KG1 (cell line): ENCODE results near the gene URM1.

Experiments
- DNase-seq: peaks from one replicate; lab custom pipeline; 2025; lab: John Stamatoyannopoulos, UW

The URM1 gene

DNA sequence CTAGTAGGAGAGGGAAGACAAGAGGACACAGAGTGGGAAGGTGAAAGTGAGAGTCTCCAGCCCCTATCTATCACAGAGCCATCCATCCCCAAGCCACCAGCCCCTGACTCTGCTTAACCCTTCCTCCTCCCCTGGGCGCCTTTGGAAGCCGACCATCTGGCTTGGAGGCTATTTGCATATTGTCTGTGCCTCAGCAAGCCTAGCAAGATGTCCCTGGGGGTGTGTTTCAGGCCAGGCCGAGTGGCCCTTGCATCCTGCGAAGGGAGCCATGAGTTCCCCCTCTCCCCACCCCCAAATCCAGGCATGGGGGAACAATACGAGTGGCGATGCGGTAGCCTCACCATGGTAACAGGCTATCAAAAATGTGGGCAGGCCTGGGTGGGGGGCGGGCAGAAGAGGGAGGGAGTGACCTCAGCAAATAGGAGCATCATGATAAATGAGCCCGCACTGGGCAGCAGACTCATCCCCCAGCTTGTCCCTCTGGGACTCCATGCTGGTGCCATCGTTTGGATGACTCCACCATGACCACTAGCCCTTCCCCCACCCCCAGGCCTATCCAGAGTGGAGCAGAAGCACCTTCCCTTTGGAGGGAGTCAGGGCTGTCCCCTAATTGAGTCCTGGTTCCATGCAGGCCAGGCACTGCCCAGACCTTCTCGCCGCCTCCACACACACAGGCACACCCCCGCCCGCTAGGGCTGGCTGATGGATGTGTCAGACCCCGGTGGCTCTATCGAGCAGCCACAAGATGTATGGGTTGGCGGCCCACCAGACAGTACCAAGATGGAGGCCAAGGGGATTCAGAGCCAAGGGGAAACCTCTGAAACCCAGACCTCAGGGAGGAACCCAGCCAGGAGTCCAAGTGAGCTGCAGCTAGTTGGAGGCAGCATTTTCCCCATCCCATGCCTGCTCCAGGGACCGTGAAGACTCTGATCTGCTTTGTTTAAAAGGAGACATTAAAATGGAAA is 14.6 kb downstream of the URM1 start:
- no peak for DNase-seq

- no peak for DNase-seq
Measured at GRCh38 chr9:128388150-128388549, 17.0 kb downstream of the URM1 start.

- no peak for DNase-seq
Measured at GRCh38 chr9:128389395-128390149, 18.4 kb downstream of the URM1 start.

DNA sequence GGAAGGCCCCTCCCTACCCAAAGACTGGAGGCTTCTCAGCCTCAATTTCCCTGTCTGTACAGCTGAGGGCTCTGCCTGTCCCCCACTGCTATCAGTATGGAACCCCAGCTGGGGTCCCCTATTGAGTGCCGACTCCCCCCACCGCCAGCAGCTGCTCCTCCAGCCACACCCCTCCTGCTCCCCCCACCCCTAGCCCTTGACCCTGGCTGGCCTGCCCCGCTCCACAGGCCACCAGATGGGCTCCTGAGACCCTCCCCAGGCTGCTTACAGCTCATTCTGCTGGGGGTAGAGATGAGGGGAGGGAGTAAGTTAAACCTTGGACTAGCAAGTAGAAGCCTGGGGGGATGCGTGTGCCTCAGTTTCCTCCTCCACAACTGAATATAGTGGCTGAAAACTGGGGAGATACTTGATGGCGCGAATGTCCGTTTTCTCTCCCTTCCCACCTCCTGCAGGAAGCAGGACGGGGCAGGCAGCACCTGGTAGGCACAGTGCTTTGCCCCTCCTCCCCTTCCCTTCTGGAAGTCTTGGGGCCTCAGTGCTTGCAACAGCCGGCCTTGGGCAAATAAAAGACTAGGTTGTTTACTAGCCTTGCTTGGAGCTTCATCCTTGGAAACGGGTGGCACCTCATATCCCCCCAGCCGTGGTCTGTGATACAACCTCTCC is 19.1 kb downstream of the URM1 start:
- DNase-seq = no peak

- DNase-seq = no peak
Measured at GRCh38 chr9:128390813-128391711, 19.9 kb downstream of the URM1 start.

DNA sequence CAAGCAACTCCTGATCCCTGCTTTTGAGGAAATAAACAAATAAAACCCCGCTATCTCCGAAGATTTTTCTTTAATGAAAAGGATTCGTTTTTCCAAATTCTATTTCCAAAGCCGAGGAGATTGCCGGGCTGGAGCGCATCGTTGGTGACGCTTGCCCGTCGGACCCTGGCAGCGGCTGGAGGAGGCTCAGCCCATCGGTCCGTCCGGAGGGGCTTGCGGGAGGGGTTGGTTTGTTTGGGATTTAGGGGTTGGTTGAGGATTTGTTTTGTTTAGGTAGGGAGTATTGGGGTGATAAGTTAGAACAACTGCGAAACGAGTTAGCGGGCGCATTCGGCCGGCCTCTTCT is 20.8 kb downstream of the URM1 start:
- no peak for DNase-seq

DNA sequence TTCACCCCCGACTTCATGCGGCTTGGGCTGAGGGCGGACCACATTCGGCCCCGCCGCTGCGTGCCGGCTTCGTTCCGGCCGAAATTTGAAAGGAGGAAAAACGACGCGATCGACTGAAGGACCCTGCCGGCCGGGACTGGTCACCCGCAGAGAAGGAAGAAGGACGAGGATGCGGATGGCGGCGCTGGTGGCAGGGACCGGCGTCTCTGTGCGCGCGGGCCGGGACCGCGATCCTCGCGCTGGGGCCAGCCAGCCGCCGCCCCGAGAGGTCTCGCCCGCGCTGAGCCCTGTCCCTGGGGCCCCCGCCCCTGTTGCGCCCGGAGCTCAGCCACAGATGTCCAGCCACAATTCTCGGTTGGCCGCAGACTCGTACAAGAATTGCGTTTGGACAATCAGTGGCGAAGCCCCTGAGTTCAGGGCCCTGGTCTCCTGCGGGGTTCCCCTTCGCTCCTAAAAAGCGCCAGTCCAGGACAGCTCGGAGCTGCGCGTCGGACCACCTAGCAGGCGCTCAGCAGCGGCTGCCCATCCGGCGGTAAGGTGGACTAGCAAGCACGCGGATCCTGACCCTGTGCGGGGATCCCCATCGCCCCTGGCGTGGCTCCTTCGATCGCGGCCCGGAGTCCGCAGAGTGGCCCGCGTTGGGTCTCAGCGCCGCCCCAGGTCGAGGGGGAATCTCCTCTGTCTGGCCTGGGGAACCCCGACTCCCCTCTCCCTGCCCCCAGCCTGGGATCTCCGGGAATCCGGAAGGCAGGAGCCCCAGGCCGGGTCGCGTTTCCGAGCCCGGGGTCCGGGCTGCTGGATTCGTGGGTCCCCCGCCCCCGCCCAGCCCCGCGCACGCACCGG is 21.3 kb downstream of the URM1 start:
- DNase-seq = no peak

- DNase-seq = no peak
Measured at GRCh38 chr9:128393145-128393775, 22.1 kb downstream of the URM1 start.

GRCh38 chr9:128393970-128394369 is 22.8 kb downstream of the URM1 start:
- no peak for DNase-seq

GRCh38 chr9:128394379-128395168 is 23.4 kb downstream of the URM1 start:
- no peak for DNase-seq

- DNase-seq = no peak
Measured at GRCh38 chr9:128396970-128397613, 25.9 kb downstream of the URM1 start.

DNA sequence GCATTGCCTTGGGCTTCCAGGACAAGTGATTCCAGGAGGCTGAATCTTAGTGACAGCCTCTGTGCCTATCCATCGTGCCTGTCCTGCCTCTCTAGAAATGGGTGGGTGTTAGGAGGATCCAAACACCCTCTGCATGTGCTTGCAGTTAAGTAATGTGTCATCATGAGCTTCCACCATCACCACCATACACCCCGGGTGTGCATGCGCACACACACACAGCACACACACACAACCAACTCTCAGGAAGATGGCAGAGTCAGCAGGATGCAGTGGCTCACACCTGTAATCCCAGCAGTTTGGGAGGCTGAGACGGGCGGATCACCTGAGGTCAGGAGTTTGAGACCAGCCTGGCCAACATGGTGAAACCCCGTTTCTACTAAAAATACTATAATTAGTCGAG is 26.7 kb downstream of the URM1 start:
- no peak for DNase-seq

GRCh38 chr9:128399861-128400260 is 28.7 kb downstream of the URM1 start:
- DNase-seq = no peak

DNA sequence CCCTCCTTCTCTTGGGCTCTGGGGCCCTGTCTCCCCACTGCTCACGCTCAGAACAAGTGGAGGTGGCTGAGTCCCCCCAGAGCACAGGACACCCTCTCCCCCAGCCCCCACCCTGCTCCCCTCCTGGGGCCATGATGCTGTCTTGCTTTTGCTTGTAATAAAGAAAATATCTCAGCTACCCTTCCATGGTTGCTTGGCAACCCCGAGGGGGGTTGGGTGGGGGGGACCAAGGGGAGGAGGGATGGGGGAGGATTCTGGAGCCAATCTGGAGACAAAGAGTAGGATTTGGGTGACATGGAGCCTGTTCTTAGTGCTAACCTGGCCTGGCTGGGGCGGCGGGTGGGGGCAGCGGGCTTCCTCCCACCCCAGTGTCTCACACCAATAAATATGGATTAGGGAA is 33.4 kb downstream of the URM1 start:
- no peak for DNase-seq

DNA sequence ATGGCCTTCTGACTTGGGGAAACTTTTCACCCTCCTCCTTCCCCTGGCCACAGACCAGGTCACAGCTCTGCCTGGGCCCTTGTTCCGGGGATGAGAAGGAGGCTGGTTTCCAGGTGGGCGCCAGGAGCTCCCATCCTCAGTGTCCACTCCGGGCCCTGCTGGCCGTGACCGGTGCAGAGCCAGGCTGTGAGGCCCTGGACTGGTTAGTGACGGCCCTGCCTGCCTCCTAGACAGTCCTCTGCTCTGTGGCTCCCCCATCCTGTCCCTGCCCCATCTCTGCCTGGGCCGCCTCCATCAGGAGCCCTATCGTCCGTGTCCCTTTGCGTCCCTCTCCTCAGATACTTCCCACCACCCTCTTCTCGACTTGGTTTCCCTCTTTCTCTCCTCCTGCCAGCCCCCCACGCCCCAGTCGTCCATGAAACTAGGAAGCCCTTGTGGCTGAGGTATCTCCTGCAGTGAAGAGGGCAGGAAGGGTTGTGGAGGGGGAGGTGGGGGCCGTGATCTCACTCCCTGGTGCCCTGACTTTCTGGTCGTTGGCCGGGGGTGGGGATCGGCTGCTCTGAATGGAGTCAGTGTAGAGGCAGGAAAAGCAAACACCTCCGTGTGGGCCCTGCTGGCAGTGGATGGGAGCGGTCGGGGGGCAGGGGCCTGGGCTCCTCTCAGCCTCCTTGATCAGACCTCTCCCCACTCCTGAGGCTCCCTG is 34.1 kb downstream of the URM1 start:
- no peak for DNase-seq

DNA sequence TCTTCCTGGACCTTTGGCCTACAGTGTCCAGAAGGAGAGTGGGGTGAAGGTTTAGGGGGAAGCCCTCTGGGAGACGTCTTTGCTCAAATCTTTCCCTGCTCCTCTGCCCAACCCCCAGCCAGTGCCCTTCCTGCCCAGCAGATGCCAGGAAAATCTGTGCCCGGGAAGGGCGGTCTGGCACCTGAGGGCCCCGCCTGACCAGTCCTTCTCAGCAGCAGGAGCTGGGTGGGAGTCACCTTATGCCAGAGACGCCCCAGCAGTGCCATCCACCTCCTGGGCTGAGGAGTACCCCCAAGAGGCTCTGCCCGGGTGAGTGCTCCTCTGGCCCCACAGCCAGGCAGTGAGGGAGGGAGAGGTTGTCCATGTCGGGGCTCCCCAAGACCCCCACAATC is 34.6 kb downstream of the URM1 start:
- no peak for DNase-seq

GRCh38 chr9:128406848-128407391 is 35.7 kb downstream of the URM1 start:
- no peak for DNase-seq

DNA sequence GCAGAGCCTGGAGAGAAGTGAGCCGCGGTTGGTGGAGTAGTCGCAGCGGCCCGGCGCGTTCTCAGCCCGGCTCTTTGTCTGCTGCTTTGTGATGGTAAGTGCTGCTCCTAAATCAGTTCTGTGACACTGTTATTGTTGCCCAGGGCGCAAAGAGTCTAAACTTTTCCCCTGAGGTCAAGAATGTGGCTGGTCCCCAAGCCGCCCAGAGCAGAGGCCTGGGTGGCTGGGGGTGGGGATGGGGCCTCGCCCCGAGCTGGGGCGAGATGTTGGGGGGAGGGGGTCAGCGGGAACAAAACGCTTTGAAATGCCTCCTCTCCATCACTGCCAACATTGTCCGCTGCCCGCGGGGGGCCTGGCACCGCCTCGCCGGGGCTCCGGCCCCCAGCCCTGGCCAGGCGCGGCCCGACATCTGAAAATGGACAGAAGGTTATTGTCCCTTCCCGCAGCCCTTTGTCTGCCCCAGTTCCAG is 37.8 kb downstream of the URM1 start:
- DNase-seq = no peak
